ENCODE measurements around the gene LRGUK. TPM values are rescaled to one million over a fixed set of nuclear protein-coding genes. Genes with fewer than 3 reads are reported as not detected.

Gene LRGUK
- total RNA-seq, 1 experiment from 2014 or later = 0.49 TPM

DNA sequence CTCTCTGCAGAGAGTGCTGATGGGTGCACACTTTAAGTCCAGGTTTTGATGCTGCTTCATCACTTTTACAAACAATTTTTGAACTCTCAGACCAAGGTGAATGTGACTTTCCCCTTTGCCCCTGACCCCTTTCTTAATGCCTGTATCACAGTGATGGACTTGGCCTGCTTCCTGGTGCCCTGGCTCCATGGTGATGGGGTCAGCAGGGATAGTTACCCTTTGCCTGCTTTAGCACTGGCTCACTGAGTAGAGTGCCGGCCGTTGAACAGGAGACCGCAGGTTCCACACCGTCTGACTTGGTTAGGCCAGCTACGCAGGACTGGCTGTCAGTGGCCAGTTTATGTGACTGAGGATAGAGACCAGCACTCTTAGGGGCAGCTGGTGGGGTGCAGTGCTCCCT lies 40.1 kb downstream of the LRGUK start:
- H3K4me3 ChIP-seq (replicated peaks in 1 of 2; ENCODE audit: low read depth in 1 of 2, low read length in 2 of 2) = no peak overlapping the region
- H3K79me2 ChIP-seq (ENCODE audit: insufficient read depth, low read length) = no peaks in the 10 kb centered on the region
- no peak overlapping the region for H3K4me2 ChIP-seq (ENCODE audit: low read length)
- H3K27ac ChIP-seq (ENCODE audit: low read depth, low read length) = no peak overlapping the region
- H3K4me1 ChIP-seq (ENCODE audit: control insufficient read depth in 1 of 2, insufficient read depth in 2 of 2, low read length in 2 of 2) = no peaks in the 10 kb centered on the region
- DNase-seq (ENCODE audit: low read depth, low spot score) (no peak), ATAC-seq (no peak)
- H3K36me3 ChIP-seq (ENCODE audit: control insufficient read depth in 1 of 2, insufficient read depth in 2 of 2, low read length in 2 of 2) = no peaks in the 10 kb centered on the region
- no peaks in the 10 kb centered on the region for H4K20me1 ChIP-seq (ENCODE audit: insufficient read depth)
- TF ChIP-seq, protein P1, sequence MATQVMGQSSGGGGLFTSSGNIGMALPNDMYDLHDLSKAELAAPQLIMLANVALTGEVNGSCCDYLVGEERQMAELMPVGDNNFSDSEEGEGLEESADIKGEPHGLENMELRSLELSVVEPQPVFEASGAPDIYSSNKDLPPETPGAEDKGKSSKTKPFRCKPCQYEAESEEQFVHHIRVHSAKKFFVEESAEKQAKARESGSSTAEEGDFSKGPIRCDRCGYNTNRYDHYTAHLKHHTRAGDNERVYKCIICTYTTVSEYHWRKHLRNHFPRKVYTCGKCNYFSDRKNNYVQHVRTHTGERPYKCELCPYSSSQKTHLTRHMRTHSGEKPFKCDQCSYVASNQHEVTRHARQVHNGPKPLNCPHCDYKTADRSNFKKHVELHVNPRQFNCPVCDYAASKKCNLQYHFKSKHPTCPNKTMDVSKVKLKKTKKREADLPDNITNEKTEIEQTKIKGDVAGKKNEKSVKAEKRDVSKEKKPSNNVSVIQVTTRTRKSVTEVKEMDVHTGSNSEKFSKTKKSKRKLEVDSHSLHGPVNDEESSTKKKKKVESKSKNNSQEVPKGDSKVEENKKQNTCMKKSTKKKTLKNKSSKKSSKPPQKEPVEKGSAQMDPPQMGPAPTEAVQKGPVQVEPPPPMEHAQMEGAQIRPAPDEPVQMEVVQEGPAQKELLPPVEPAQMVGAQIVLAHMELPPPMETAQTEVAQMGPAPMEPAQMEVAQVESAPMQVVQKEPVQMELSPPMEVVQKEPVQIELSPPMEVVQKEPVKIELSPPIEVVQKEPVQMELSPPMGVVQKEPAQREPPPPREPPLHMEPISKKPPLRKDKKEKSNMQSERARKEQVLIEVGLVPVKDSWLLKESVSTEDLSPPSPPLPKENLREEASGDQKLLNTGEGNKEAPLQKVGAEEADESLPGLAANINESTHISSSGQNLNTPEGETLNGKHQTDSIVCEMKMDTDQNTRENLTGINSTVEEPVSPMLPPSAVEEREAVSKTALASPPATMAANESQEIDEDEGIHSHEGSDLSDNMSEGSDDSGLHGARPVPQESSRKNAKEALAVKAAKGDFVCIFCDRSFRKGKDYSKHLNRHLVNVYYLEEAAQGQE (IDR thresholded peaks at IDR 0.05; ENCODE audit: low read depth) = no peak
- TF ChIP-seq RAD21 (IDR thresholded peaks at IDR 0.05; ENCODE audit: low read depth) (no peak), ZNF274 (IDR thresholded peaks at IDR 0.05; ENCODE audit: low read depth, low read length) (no peak), SIN3A (IDR thresholded peaks at IDR 0.05; ENCODE audit: low read depth) (no peak), SP1 (IDR thresholded peaks at IDR 0.05; ENCODE audit: low read depth) (no peak), JUND (IDR thresholded peaks at IDR 0.05) (no peak), CEBPB (IDR thresholded peaks at IDR 0.05; ENCODE audit: low read depth) (no peak), SRF (IDR thresholded peaks at IDR 0.05; ENCODE audit: low read depth) (no peak), POLR2A (IDR thresholded peaks at IDR 0.05; ENCODE audit: borderline replicate concordance, extremely low read depth, insufficient read depth, insufficient read length) (no peak), EZH2 (IDR thresholded peaks at IDR 0.05) (no peak), TCF7L2 (IDR thresholded peaks at IDR 0.05; ENCODE audit: borderline replicate concordance, extremely low read depth, insufficient read depth, insufficient read length) (no peak), ZFX (IDR thresholded peaks at IDR 0.05) (no peak), EZH2phosphoT487 (IDR thresholded peaks at IDR 0.05; ENCODE audit: borderline replicate concordance) (no peak), POLR2AphosphoS5 (IDR thresholded peaks at IDR 0.05; ENCODE audit: low read depth, low read length) (no peak), FOSL1 (IDR thresholded peaks at IDR 0.05; ENCODE audit: low read depth) (no peak), EGR1 (IDR thresholded peaks at IDR 0.05; ENCODE audit: low read depth) (no peak)
- TF ChIP-seq, protein P2, sequence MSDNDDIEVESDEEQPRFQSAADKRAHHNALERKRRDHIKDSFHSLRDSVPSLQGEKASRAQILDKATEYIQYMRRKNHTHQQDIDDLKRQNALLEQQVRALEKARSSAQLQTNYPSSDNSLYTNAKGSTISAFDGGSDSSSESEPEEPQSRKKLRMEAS (IDR thresholded peaks at IDR 0.05) = no peak
- TF ChIP-seq, protein P3, sequence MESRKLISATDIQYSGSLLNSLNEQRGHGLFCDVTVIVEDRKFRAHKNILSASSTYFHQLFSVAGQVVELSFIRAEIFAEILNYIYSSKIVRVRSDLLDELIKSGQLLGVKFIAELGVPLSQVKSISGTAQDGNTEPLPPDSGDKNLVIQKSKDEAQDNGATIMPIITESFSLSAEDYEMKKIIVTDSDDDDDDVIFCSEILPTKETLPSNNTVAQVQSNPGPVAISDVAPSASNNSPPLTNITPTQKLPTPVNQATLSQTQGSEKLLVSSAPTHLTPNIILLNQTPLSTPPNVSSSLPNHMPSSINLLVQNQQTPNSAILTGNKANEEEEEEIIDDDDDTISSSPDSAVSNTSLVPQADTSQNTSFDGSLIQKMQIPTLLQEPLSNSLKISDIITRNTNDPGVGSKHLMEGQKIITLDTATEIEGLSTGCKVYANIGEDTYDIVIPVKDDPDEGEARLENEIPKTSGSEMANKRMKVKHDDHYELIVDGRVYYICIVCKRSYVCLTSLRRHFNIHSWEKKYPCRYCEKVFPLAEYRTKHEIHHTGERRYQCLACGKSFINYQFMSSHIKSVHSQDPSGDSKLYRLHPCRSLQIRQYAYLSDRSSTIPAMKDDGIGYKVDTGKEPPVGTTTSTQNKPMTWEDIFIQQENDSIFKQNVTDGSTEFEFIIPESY (IDR thresholded peaks at IDR 0.05; ENCODE audit: extremely low read depth, insufficient replicate concordance, low read length) = no peak
- TF ChIP-seq, protein P4, sequence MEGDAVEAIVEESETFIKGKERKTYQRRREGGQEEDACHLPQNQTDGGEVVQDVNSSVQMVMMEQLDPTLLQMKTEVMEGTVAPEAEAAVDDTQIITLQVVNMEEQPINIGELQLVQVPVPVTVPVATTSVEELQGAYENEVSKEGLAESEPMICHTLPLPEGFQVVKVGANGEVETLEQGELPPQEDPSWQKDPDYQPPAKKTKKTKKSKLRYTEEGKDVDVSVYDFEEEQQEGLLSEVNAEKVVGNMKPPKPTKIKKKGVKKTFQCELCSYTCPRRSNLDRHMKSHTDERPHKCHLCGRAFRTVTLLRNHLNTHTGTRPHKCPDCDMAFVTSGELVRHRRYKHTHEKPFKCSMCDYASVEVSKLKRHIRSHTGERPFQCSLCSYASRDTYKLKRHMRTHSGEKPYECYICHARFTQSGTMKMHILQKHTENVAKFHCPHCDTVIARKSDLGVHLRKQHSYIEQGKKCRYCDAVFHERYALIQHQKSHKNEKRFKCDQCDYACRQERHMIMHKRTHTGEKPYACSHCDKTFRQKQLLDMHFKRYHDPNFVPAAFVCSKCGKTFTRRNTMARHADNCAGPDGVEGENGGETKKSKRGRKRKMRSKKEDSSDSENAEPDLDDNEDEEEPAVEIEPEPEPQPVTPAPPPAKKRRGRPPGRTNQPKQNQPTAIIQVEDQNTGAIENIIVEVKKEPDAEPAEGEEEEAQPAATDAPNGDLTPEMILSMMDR (IDR thresholded peaks at IDR 0.05 in 2 of 3, conservative IDR thresholded peaks at IDR 0.05 in 1 of 3; ENCODE audit: borderline replicate concordance in 1 of 3, insufficient read depth in 1 of 3, low read depth in 2 of 3, low read length in 2 of 3) = no peak
- TF ChIP-seq, protein P5, sequence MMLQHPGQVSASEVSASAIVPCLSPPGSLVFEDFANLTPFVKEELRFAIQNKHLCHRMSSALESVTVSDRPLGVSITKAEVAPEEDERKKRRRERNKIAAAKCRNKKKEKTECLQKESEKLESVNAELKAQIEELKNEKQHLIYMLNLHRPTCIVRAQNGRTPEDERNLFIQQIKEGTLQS (IDR thresholded peaks at IDR 0.05) = no peak
- H3K27me3 ChIP-seq (ENCODE audit: insufficient read depth, low read length) = no peaks in the 10 kb centered on the region
- no peak overlapping the region for H2AFZ ChIP-seq (ENCODE audit: low read depth, low read length, poor library complexity, severe bottlenecking)
- ChIA-PET RAD21 (ENCODE audit: low non-redundant PET in 1 of 2, low total read pairs in 2 of 2, uncharacterized antibody in 2 of 2, unreplicated experiment in 2 of 2) (no interaction called here), POLR2A (no interaction called here), CTCF (no interaction called here)
- no TSS peak for BruUV-seq (replicated peaks)
- no peaks in the 10 kb centered on the region; the same call in 1 of the 2 replicates for H3K9me2 ChIP-seq (ENCODE audit: insufficient read depth)
- intact Hi-C loops (cut with micrococcal nuclease) = no loop called here
- H3K9ac ChIP-seq (ENCODE audit: low read length) = no peak overlapping the region
- no peaks in the 10 kb centered on the region for H3K9me3 ChIP-seq (ENCODE audit: control insufficient read depth in 1 of 2, insufficient read depth in 1 of 2, low read depth in 1 of 2, low read length in 2 of 2)

All from HCT116 (cell line).